Liver (tissue), 9 donors: ENCODE measurements around the gene CCL22. TPM values are rescaled to one million over a fixed set of nuclear protein-coding genes. Genes with fewer than 3 reads are reported as not detected.
A peak's percentile ranks its signal among the peaks of the same experiment; 100 is the strongest.

Source experiments
- DNase-seq: peaks from one replicate; pipeline ENCODE4 v3.0.0-alpha.2; 2017; ENCODE audit warnings: low spot score
- H3K27ac ChIP-seq, 2 donors: one replicate each; pipeline ENCODE4 v1.7.0; 2013; ENCODE audit warnings: inconsistent platforms in 2 of 2, low read length in 2 of 2, control low read depth in 1 of 2, low read depth in 1 of 2, mild to moderate bottlenecking in 1 of 2
- H3K27me3 ChIP-seq, 4 donors: one replicate each; pipeline versions ENCODE4 v1.6.1 to v1.7.0; 2013; ENCODE audit warnings: low read length in 3 of 4, inconsistent platforms in 1 of 4, mild to moderate bottlenecking in 1 of 4, moderate library complexity in 1 of 4; ENCODE audit not compliant: control insufficient read depth in 4 of 4, insufficient read depth in 4 of 4
- H3K36me3 ChIP-seq, 4 donors: one replicate each; pipeline versions ENCODE4 v1.6.1 to v1.7.0; 2013; ENCODE audit warnings: low read length in 3 of 4, mild to moderate bottlenecking in 3 of 4, low read depth in 1 of 4, moderate library complexity in 1 of 4; ENCODE audit not compliant: control insufficient read depth in 4 of 4, insufficient read depth in 3 of 4
- H3K4me1 ChIP-seq, 4 donors: one replicate each; pipeline versions ENCODE4 v1.6.1 to v1.7.0; 2013; ENCODE audit warnings: low read length in 3 of 4, mild to moderate bottlenecking in 3 of 4, moderate library complexity in 1 of 4; ENCODE audit not compliant: control insufficient read depth in 4 of 4, insufficient read depth in 4 of 4
- H3K4me3 ChIP-seq, 3 donors: one replicate each; pipeline versions ENCODE4 v1.6.1 to v1.7.0; 2013; ENCODE audit warnings: low read length in 3 of 3, control low read depth in 1 of 3, low read depth in 1 of 3, mild to moderate bottlenecking in 1 of 3
- H3K9ac ChIP-seq, 2 donors: one replicate each; pipeline ENCODE4 v1.7.0; 2013; ENCODE audit warnings: low read length in 2 of 2, mild to moderate bottlenecking in 2 of 2, moderate library complexity in 2 of 2, control low read depth in 1 of 2, low read depth in 1 of 2
- H3K9me3 ChIP-seq, 4 donors: one replicate each; pipeline versions ENCODE4 v1.6.1 to v1.7.0; 2013; ENCODE audit warnings: low read length in 3 of 4; ENCODE audit not compliant: control insufficient read depth in 4 of 4
- EGR1 ChIP-seq, 2 donors: IDR thresholded peaks; 2 replicates each; pipeline ENCODE4 v1.6.1; 2016 to 2018; ENCODE audit warnings: antibody characterized with exemption in 2 of 2, low read depth in 2 of 2
- FOXA1 ChIP-seq: IDR thresholded peaks from 2 replicates; pipeline ENCODE4 v1.6.1; 2016; ENCODE audit warnings: antibody characterized with exemption
- FOXA2 ChIP-seq: IDR thresholded peaks from 2 replicates; pipeline ENCODE4 v1.6.1; 2016; ENCODE audit warnings: antibody characterized with exemption
- GABPA ChIP-seq, 2 donors: IDR thresholded peaks in 1 of 2; conservative IDR thresholded peaks in 1 of 2; 2 replicates each; pipeline ENCODE4 v1.6.1; 2016; ENCODE audit warnings: antibody characterized with exemption in 2 of 2, mild to moderate bottlenecking in 1 of 2, moderate library complexity in 1 of 2
- HNF4A ChIP-seq, 2 donors: conservative IDR thresholded peaks; 2 replicates each; pipeline ENCODE4 v1.6.1; 2016; ENCODE audit warnings: antibody characterized with exemption in 2 of 2, mild to moderate bottlenecking in 2 of 2
- HNF4G ChIP-seq: IDR thresholded peaks from 2 replicates; pipeline ENCODE4 v1.6.1; 2016; ENCODE audit warnings: antibody characterized with exemption
- JUND ChIP-seq, 2 donors: IDR thresholded peaks; 2 replicates each; pipeline ENCODE4 v1.6.1; 2016; ENCODE audit warnings: antibody characterized with exemption in 2 of 2
- NR2F2 ChIP-seq: IDR thresholded peaks from 2 replicates; pipeline ENCODE4 v1.6.1; 2016; ENCODE audit warnings: antibody characterized with exemption
- RAD21 ChIP-seq, 2 donors: IDR thresholded peaks; 2 replicates each; pipeline ENCODE4 v1.6.1; 2016; ENCODE audit warnings: antibody characterized with exemption in 2 of 2, mild to moderate bottlenecking in 2 of 2
- RXRA ChIP-seq, 2 donors: IDR thresholded peaks; 2 replicates each; pipeline ENCODE4 v1.6.1; 2017 to 2018; ENCODE audit warnings: antibody characterized with exemption in 2 of 2, mild to moderate bottlenecking in 1 of 2
- SP1 ChIP-seq: IDR thresholded peaks from 2 replicates; pipeline ENCODE4 v1.6.1; 2018; ENCODE audit warnings: antibody characterized with exemption, mild to moderate bottlenecking
- TAF1 ChIP-seq: conservative IDR thresholded peaks from 2 replicates; pipeline ENCODE4 v1.6.1; 2016; ENCODE audit warnings: antibody characterized with exemption, mild to moderate bottlenecking
- YY1 ChIP-seq: IDR thresholded peaks from 2 replicates; pipeline ENCODE4 v1.6.1; 2016; ENCODE audit warnings: antibody characterized with exemption, mild to moderate bottlenecking
- WGBS: extraction: QIAGEN DNeasy Blood & Tissue Kit; methylation state at CpG from one replicate; pipeline ENCODE4 v1.1.7; 2013; 5-methylcytosine and 5-hydroxymethylcytosine counted together
- polyA plus RNA-seq, 2 donors: library from polyadenylated mRNA; stranded (reverse) in 1 of 2; unstranded in 1 of 2; fragments of 200-250 nt in 1 of 2; fragments of >200 nt in 1 of 2; fragmentation: Nextera tagmentation in 1 of 2; extraction: Ambion mirVana in 1 of 2; gene quantifications; one replicate each; pipeline versions ENCODE4 v1.2.1 to v1.2.3, GENCODE V29; 2013 to 2015
- total RNA-seq, 2 donors: library from RNA; depleted of rRNA; stranded (reverse); fragments of >200 nt; gene quantifications; one replicate each; pipeline ENCODE4 v1.2.3, GENCODE V29; 2014
- TF ChIP-seq, protein P1 (sequence below): IDR thresholded peaks from 2 replicates; pipeline ENCODE4 v1.6.1; 2016; ENCODE audit warnings: antibody characterized with exemption
- TF ChIP-seq, protein P2 (sequence below): fragments of 150-350 bp; IDR thresholded peaks from 2 replicates; pipeline ENCODE4 v1.5.1; 2017; ENCODE audit warnings: improper control_type of control experiment, low read depth, low read length; ENCODE audit not compliant: missing input control
- TF ChIP-seq, protein P3 (sequence below): IDR thresholded peaks from 2 replicates; pipeline ENCODE4 v1.6.1; 2016; ENCODE audit warnings: antibody characterized with exemption
- TF ChIP-seq, protein P4 (sequence below): IDR thresholded peaks from 2 replicates; pipeline ENCODE4 v1.6.1; 2016; ENCODE audit warnings: antibody characterized with exemption, mild to moderate bottlenecking
- TF ChIP-seq, protein P5 (sequence below): IDR thresholded peaks from 2 replicates; pipeline ENCODE4 v1.6.1; 2016; ENCODE audit warnings: antibody characterized with exemption
- donor health status: healthy.
- donor health status: healthy.
- donor health status: healthy.
- donor health status: healthy.
- donor health status: healthy.

CCL22 gene
- total and polyA plus RNA-seq, 4 donors: 0.02 to 0.09 TPM; not detected in 2

DNA sequence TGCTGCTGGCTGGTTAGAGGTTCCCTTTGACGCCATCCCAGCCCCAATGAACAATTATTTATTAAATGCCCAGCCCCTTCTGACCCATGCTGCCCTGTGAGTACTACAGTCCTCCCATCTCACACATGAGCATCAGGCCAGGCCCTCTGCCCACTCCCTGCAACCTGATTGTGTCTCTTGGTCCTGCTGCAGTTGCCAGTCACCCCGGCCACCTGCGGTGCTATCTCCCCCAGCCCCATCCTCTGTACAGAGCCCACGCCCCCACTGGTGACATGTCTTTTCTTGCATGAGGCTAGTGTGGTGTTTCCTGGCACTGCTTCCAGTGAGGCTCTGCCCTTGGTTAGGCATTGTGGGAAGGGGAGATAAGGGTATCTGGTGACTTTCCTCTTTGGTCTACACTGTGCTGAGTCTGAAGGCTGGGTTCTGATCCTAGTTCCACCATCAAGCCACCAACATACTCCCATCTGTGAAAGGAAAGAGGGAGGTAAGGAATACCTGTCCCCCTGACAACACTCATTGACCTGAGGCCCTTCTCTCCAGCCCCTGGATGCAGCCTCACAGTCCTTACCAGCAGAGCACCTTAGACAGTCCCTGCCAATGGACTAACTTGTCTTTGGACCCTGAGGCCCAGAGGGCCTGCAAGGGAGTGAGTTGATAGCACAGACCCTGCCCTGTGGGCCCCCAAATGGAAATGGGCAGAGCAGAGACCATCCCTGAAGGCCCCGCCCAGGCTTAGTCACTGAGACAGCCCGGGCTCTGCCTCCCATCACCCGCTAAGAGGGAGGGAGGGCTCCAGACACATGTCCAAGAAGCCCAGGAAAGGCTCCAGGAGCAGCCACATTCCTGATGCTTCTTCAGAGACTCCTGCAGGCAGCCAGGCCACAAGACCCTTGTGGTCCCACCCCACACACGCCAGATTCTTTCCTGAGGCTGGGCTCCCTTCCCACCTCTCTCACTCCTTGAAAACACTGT lies 25.0 kb downstream of the CCL22 start:
- peak; percentile 55 for DNase-seq
- peaks cover 2 to 15% (median 6%) of the 10 kb centered on the region in 4 donors for H3K4me1 ChIP-seq
- no peak for TF ChIP-seq FOXA2
- no peak for TF ChIP-seq SP1
- TF ChIP-seq YY1: no peak
- TF ChIP-seq, protein P1, sequence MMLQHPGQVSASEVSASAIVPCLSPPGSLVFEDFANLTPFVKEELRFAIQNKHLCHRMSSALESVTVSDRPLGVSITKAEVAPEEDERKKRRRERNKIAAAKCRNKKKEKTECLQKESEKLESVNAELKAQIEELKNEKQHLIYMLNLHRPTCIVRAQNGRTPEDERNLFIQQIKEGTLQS: no peak
- TF ChIP-seq, protein P2, sequence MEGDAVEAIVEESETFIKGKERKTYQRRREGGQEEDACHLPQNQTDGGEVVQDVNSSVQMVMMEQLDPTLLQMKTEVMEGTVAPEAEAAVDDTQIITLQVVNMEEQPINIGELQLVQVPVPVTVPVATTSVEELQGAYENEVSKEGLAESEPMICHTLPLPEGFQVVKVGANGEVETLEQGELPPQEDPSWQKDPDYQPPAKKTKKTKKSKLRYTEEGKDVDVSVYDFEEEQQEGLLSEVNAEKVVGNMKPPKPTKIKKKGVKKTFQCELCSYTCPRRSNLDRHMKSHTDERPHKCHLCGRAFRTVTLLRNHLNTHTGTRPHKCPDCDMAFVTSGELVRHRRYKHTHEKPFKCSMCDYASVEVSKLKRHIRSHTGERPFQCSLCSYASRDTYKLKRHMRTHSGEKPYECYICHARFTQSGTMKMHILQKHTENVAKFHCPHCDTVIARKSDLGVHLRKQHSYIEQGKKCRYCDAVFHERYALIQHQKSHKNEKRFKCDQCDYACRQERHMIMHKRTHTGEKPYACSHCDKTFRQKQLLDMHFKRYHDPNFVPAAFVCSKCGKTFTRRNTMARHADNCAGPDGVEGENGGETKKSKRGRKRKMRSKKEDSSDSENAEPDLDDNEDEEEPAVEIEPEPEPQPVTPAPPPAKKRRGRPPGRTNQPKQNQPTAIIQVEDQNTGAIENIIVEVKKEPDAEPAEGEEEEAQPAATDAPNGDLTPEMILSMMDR: no peak
- no peak for TF ChIP-seq RAD21 (IDR thresholded peaks at IDR 0.05)
- TF ChIP-seq HNF4G: no peak
- no peak for TF ChIP-seq JUND (IDR thresholded peaks at IDR 0.05)
- no peak for TF ChIP-seq NR2F2
- TF ChIP-seq HNF4A (conservative IDR thresholded peaks at IDR 0.05): no peak
- peaks cover 6 to 15% (median 9%) of the 10 kb centered on the region in 4 donors for H3K36me3 ChIP-seq
- H3K9ac ChIP-seq: no peak overlapping the region
- no peaks in the 10 kb centered on the region for H3K9me3 ChIP-seq
- no peak overlapping the region for H3K27ac ChIP-seq
- 82% methylated on average over 8 of the region's 8 CpGs for whole genome bisulfite sequencing
- no peak overlapping the region for H3K4me3 ChIP-seq
- H3K27me3 ChIP-seq: no peaks in the 10 kb centered on the region

DNA sequence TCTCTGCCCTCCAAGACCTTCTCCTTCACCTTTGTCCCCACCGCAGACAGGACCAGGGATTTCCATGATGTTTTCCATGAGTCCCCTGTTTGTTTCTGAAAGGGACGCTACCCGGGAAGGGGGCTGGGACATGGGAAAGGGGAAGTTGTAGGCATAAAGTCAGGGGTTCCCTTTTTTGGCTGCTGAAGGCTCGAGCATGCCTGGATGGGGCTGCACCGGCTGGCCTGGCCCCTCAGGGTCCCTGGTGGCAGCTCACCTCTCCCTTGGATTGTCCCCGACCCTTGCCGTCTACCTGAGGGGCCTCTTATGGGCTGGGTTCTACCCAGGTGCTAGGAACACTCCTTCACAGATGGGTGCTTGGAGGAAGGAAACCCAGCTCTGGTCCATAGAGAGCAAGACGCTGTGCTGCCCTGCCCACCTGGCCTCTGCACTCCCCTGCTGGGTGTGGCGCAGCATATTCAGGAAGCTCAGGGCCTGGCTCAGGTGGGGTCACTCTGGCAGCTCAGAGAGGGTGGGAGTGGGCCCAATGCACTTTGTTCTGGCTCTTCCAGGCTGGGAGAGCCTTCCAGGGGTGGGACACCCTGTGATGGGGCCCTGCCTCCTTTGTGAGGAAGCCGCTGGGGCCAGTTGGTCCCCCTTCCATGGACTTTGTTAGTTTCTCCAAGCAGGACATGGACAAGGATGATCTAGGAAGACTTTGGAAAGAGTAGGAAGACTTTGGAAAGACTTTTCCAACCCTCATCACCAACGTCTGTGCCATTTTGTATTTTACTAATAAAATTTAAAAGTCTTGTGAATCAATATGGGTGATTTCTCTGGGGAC lies 25.9 kb downstream of the CCL22 start:
- H3K9ac ChIP-seq: no peak overlapping the region
- H3K9me3 ChIP-seq: no peaks in the 10 kb centered on the region
- no peaks in the 10 kb centered on the region for H3K27me3 ChIP-seq
- no peak overlapping the region for H3K27ac ChIP-seq
- WGBS: 55% methylated on average over 11 of the region's 11 CpGs
- no peak for TF ChIP-seq FOXA1
- TF ChIP-seq YY1: no peak
- TF ChIP-seq, protein P1: no peak
- TF ChIP-seq EGR1 (IDR thresholded peaks at IDR 0.05; ENCODE audit: low read depth in 2 of 2): no peak
- no peak for TF ChIP-seq SP1
- TF ChIP-seq FOXA2: no peak
- TF ChIP-seq RAD21 (IDR thresholded peaks at IDR 0.05): no peak
- TF ChIP-seq RXRA (IDR thresholded peaks at IDR 0.05): no peak
- TF ChIP-seq, protein P3, sequence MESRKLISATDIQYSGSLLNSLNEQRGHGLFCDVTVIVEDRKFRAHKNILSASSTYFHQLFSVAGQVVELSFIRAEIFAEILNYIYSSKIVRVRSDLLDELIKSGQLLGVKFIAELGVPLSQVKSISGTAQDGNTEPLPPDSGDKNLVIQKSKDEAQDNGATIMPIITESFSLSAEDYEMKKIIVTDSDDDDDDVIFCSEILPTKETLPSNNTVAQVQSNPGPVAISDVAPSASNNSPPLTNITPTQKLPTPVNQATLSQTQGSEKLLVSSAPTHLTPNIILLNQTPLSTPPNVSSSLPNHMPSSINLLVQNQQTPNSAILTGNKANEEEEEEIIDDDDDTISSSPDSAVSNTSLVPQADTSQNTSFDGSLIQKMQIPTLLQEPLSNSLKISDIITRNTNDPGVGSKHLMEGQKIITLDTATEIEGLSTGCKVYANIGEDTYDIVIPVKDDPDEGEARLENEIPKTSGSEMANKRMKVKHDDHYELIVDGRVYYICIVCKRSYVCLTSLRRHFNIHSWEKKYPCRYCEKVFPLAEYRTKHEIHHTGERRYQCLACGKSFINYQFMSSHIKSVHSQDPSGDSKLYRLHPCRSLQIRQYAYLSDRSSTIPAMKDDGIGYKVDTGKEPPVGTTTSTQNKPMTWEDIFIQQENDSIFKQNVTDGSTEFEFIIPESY: no peak
- no peak for TF ChIP-seq HNF4G
- TF ChIP-seq JUND (IDR thresholded peaks at IDR 0.05): no peak
- TF ChIP-seq, protein P4, sequence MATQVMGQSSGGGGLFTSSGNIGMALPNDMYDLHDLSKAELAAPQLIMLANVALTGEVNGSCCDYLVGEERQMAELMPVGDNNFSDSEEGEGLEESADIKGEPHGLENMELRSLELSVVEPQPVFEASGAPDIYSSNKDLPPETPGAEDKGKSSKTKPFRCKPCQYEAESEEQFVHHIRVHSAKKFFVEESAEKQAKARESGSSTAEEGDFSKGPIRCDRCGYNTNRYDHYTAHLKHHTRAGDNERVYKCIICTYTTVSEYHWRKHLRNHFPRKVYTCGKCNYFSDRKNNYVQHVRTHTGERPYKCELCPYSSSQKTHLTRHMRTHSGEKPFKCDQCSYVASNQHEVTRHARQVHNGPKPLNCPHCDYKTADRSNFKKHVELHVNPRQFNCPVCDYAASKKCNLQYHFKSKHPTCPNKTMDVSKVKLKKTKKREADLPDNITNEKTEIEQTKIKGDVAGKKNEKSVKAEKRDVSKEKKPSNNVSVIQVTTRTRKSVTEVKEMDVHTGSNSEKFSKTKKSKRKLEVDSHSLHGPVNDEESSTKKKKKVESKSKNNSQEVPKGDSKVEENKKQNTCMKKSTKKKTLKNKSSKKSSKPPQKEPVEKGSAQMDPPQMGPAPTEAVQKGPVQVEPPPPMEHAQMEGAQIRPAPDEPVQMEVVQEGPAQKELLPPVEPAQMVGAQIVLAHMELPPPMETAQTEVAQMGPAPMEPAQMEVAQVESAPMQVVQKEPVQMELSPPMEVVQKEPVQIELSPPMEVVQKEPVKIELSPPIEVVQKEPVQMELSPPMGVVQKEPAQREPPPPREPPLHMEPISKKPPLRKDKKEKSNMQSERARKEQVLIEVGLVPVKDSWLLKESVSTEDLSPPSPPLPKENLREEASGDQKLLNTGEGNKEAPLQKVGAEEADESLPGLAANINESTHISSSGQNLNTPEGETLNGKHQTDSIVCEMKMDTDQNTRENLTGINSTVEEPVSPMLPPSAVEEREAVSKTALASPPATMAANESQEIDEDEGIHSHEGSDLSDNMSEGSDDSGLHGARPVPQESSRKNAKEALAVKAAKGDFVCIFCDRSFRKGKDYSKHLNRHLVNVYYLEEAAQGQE: no peak
- TF ChIP-seq, protein P5, sequence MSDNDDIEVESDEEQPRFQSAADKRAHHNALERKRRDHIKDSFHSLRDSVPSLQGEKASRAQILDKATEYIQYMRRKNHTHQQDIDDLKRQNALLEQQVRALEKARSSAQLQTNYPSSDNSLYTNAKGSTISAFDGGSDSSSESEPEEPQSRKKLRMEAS: no peak
- TF ChIP-seq HNF4A (conservative IDR thresholded peaks at IDR 0.05): no peak
- TF ChIP-seq TAF1: no peak
- TF ChIP-seq GABPA (IDR thresholded peaks at IDR 0.05 in 1 of 2, conservative IDR thresholded peaks at IDR 0.05 in 1 of 2): no peak
- H3K36me3 ChIP-seq: peaks cover 6 to 15% (median 9%) of the 10 kb centered on the region in 4 donors
- DNase-seq: no peak
- no peak overlapping the region for H3K4me3 ChIP-seq
- H3K4me1 ChIP-seq: peaks cover 2 to 11% (median 5%) of the 10 kb centered on the region in 4 donors
